DOHH2 (cell line): ENCODE results near the gene FHL1.

Source experiments
- H3F3A ChIP-seq: fragments of 200-600 bp; sonication (generic), shearing (Covaris generic); 2 replicates; pipeline ENCODE4 v1.6.0; 2016; ENCODE audit warnings: antibody characterized with exemption, mild to moderate bottlenecking; ENCODE audit not compliant: control insufficient read depth, insufficient read depth
- H3K27ac ChIP-seq: fragments of 200-600 bp; sonication (generic); 2 replicates; pipeline ENCODE4 v1.5.1; 2014; ENCODE audit warnings: low read depth, mild to moderate bottlenecking, low read length, moderate library complexity
- H3K27me3 ChIP-seq: fragments of 200-600 bp; sonication (generic); 2 replicates; pipeline ENCODE4 v1.6.1; 2014; ENCODE audit warnings: mild to moderate bottlenecking, low read length, mixed read lengths; ENCODE audit not compliant: control insufficient read depth
- H3K36me3 ChIP-seq: fragments of 200-600 bp; sonication (generic); 2 replicates; pipeline ENCODE4 v1.6.1; 2014; ENCODE audit warnings: mild to moderate bottlenecking, low read length, moderate library complexity, mixed read lengths; ENCODE audit not compliant: control insufficient read depth
- H3K4me1 ChIP-seq: fragments of 200-600 bp; sonication (generic); 2 replicates; pipeline ENCODE4 v1.6.1; 2014; ENCODE audit warnings: mild to moderate bottlenecking, low read length, mixed read lengths; ENCODE audit not compliant: control insufficient read depth
- H3K4me2 ChIP-seq: fragments of 200-600 bp; sonication (generic); 2 replicates; pipeline ENCODE4 v1.6.0; 2014; ENCODE audit warnings: mild to moderate bottlenecking, low read length, moderate library complexity
- H3K4me3 ChIP-seq: fragments of 200-600 bp; sonication (generic); 2 replicates; pipeline ENCODE4 v1.5.1; 2014; ENCODE audit warnings: mild to moderate bottlenecking, low read length, mixed read lengths
- H3K79me2 ChIP-seq: fragments of 200-600 bp; sonication (generic); 2 replicates; pipeline ENCODE4 v1.6.1; 2014; ENCODE audit warnings: mild to moderate bottlenecking, low read length, mixed read lengths; ENCODE audit not compliant: control insufficient read depth
- H3K9me2 ChIP-seq: fragments of 200-600 bp; sonication (generic); replicated peaks from 2 replicates; pipeline ENCODE4 v1.6.1; 2014; ENCODE audit warnings: mild to moderate bottlenecking, low read length, mixed read lengths; ENCODE audit not compliant: control insufficient read depth
- H3K9me3 ChIP-seq: fragments of 200-600 bp; sonication (generic); 2 replicates; pipeline ENCODE4 v1.6.1; 2014; ENCODE audit warnings: antibody characterized with exemption, low read length, mixed read lengths; ENCODE audit not compliant: control insufficient read depth, insufficient read depth
- H4K20me1 ChIP-seq: fragments of 200-600 bp; sonication (generic); 2 replicates; pipeline ENCODE4 v1.6.0; 2014; ENCODE audit warnings: low read depth, mild to moderate bottlenecking, antibody characterized with exemption, low read length, moderate library complexity; ENCODE audit not compliant: control insufficient read depth, insufficient read depth
- CTCF ChIP-seq: fragments of 200-600 bp; sonication (generic); IDR thresholded peaks from one replicate; pipeline ENCODE4 v1.5.1; 2014; ENCODE audit warnings: antibody characterized with exemption, mild to moderate bottlenecking, low read depth, low read length; ENCODE audit not compliant: poor library complexity, severe bottlenecking
- EZH2phosphoT487 ChIP-seq: fragments of 200-600 bp; sonication (generic); IDR thresholded peaks from 2 replicates; pipeline ENCODE4 v1.6.1; 2017; ENCODE audit warnings: borderline replicate concordance, mild to moderate bottlenecking, antibody characterized with exemption, low read length, moderate library complexity, mixed read lengths

FHL1 gene

GRCh38 chrX:136194536-136194935 is 47.2 kb downstream of the FHL1 start:
- Histone ChIP-seq H3K27me3 (peaks cover 2% of the 10 kb centered on the region; the same call in 1 of the 2 replicates), H4K20me1 (no peaks in the 10 kb centered on the region), H3K36me3 (no peaks in the 10 kb centered on the region), H3K27ac (no peak overlapping the region), H3K4me3 (no peak overlapping the region), H3F3A (no peaks in the 10 kb centered on the region), H3K79me2 (no peaks in the 10 kb centered on the region), H3K9me3 (no peaks in the 10 kb centered on the region), H3K9me2 (no peaks in the 10 kb centered on the region), H3K4me2 (no peak overlapping the region), H3K4me1 (no peaks in the 10 kb centered on the region)
- TF ChIP-seq CTCF (no peak), EZH2phosphoT487 (no peak)

DNA sequence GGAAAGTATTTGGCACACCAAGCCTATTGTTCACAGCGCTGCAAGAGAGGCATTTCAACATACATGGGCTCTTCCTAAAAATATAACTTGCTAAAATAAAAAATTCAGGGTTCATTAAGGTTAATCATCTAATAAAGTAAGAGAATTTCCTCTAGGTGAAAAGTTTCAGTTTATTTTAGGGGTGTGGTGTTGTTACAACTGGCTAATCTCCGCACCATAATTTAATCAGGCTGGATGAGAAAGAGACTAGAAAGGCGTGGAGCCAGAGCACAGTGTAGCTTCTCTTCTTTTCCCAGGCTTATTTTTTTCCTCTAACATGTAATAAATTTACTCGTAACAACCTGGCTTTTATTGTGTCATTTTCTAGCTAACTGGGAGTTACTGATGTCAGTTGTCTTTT is 47.9 kb downstream of the FHL1 start:
- no peaks in the 10 kb centered on the region for H3F3A ChIP-seq
- H3K4me1 ChIP-seq = no peaks in the 10 kb centered on the region
- peaks cover 2% of the 10 kb centered on the region; the same call in 1 of the 2 replicates for H3K27me3 ChIP-seq
- no peaks in the 10 kb centered on the region for H3K9me2 ChIP-seq
- H3K27ac ChIP-seq = no peak overlapping the region
- H3K79me2 ChIP-seq = no peaks in the 10 kb centered on the region
- H4K20me1 ChIP-seq = no peaks in the 10 kb centered on the region
- H3K36me3 ChIP-seq = no peaks in the 10 kb centered on the region
- H3K4me2 ChIP-seq = no peak overlapping the region
- no peaks in the 10 kb centered on the region for H3K9me3 ChIP-seq
- TF ChIP-seq EZH2phosphoT487 (no peak), CTCF (no peak)
- no peak overlapping the region for H3K4me3 ChIP-seq

- no peaks in the 10 kb centered on the region for H4K20me1 ChIP-seq
- H3K36me3 ChIP-seq = no peaks in the 10 kb centered on the region
- no peak overlapping the region for H3K27ac ChIP-seq
- no peaks in the 10 kb centered on the region for H3K79me2 ChIP-seq
- H3K4me1 ChIP-seq = no peaks in the 10 kb centered on the region
- H3F3A ChIP-seq = no peaks in the 10 kb centered on the region
- TF ChIP-seq CTCF = no peak
- TF ChIP-seq EZH2phosphoT487 = no peak
- no peaks in the 10 kb centered on the region for H3K9me2 ChIP-seq
- H3K4me2 ChIP-seq = no peak overlapping the region
- peaks cover 2% of the 10 kb centered on the region; the same call in 1 of the 2 replicates for H3K27me3 ChIP-seq
- no peak overlapping the region for H3K4me3 ChIP-seq
- no peaks in the 10 kb centered on the region for H3K9me3 ChIP-seq
Observed at GRCh38 chrX:136196691-136197155, 49.4 kb downstream of the FHL1 start.
